HEK293 (cell line): ENCODE data around the gene ARTN.
A peak's percentile ranks its signal among the peaks of the same experiment; 100 is the strongest.

ENCODE experiments used
- IKZF3 ChIP-seq: fragments of 450-650 bp; IDR thresholded peaks from 2 replicates; pipeline ENCODE4 v1.5.0; 2018; ENCODE audit warnings: missing biosample characterization, mild to moderate bottlenecking, missing genetic modification characterization, moderate library complexity
- MZF1 ChIP-seq: fragments of 450-650 bp; formaldehyde crosslinking; IDR thresholded peaks from 2 replicates; pipeline ENCODE4 v1.5.1; 2017; ENCODE audit warnings: missing biosample characterization, missing genetic modification characterization, borderline replicate concordance
- PATZ1 ChIP-seq: fragments of 450-650 bp; formaldehyde crosslinking; IDR thresholded peaks from 2 replicates; pipeline ENCODE4 v1.5.1; 2016; ENCODE audit warnings: missing biosample characterization, missing genetic modification characterization
- PRDM1 ChIP-seq: fragments of 450-650 bp; formaldehyde crosslinking; IDR thresholded peaks from 2 replicates; pipeline ENCODE4; 2016; ENCODE audit warnings: missing biosample characterization, missing genetic modification characterization
- PRDM6 ChIP-seq: fragments of 450-650 bp; formaldehyde crosslinking; IDR thresholded peaks from 2 replicates; pipeline ENCODE4 v1.5.1; 2017; ENCODE audit warnings: missing biosample characterization, missing genetic modification characterization
- SCRT1 ChIP-seq: fragments of 450-650 bp; formaldehyde crosslinking; IDR thresholded peaks from 2 replicates; pipeline ENCODE4 v1.5.1; 2016; ENCODE audit warnings: missing biosample characterization, missing genetic modification characterization, borderline replicate concordance
- WT1 ChIP-seq: fragments of 450-650 bp; formaldehyde crosslinking; IDR thresholded peaks from 2 replicates; pipeline ENCODE4 v1.5.1; 2016; ENCODE audit warnings: missing biosample characterization, missing genetic modification characterization
- ZBTB1 ChIP-seq: fragments of 450-650 bp; formaldehyde crosslinking; IDR thresholded peaks from 2 replicates; pipeline ENCODE4 v1.5.1; 2016; ENCODE audit warnings: missing biosample characterization, missing genetic modification characterization
- ZBTB26 ChIP-seq: fragments of 450-650 bp; formaldehyde crosslinking; optimal IDR thresholded peaks from 2 replicates; pipeline ENCODE3; 2016; ENCODE audit warnings: missing biosample characterization, mild to moderate bottlenecking, missing genetic modification characterization
- ZBTB44 ChIP-seq: fragments of 450-650 bp; IDR thresholded peaks from 2 replicates; pipeline ENCODE4 v1.5.1; 2018; ENCODE audit warnings: missing biosample characterization, mild to moderate bottlenecking, missing genetic modification characterization
- ZBTB8A ChIP-seq: fragments of 450-650 bp; formaldehyde crosslinking; IDR thresholded peaks from 2 replicates; pipeline ENCODE4 v1.5.1; 2016; ENCODE audit warnings: missing biosample characterization, missing genetic modification characterization
- ZFHX2 ChIP-seq: fragments of 450-650 bp; formaldehyde crosslinking; conservative IDR thresholded peaks from 2 replicates; pipeline ENCODE4 v1.5.1; 2016; ENCODE audit warnings: missing biosample characterization, missing genetic modification characterization
- ZFP37 ChIP-seq: fragments of 450-650 bp; formaldehyde crosslinking; IDR thresholded peaks from 2 replicates; pipeline ENCODE4 v1.5.1; 2016; ENCODE audit warnings: missing biosample characterization, missing genetic modification characterization
- ZFP69B ChIP-seq: fragments of 450-650 bp; formaldehyde crosslinking; IDR thresholded peaks from 2 replicates; pipeline ENCODE4 v1.5.1; 2016; ENCODE audit warnings: missing biosample characterization, missing genetic modification characterization
- ZNF10 ChIP-seq: fragments of 450-650 bp; formaldehyde crosslinking; IDR thresholded peaks from 2 replicates; pipeline ENCODE4 v1.5.1; 2017; ENCODE audit warnings: missing biosample characterization, missing genetic modification characterization
- ZNF138 ChIP-seq: fragments of 450-650 bp; formaldehyde crosslinking; IDR thresholded peaks from 2 replicates; pipeline ENCODE4 v1.5.1; 2016; ENCODE audit warnings: missing biosample characterization, missing genetic modification characterization, borderline replicate concordance
- ZNF174 ChIP-seq: fragments of 450-650 bp; formaldehyde crosslinking; IDR thresholded peaks from 2 replicates; pipeline ENCODE4 v1.5.0; 2017; ENCODE audit warnings: missing biosample characterization, mild to moderate bottlenecking, missing genetic modification characterization
- ZNF175 ChIP-seq: fragments of 450-650 bp; formaldehyde crosslinking; IDR thresholded peaks from 2 replicates; pipeline ENCODE4 v1.5.1; 2016; ENCODE audit warnings: missing biosample characterization, missing genetic modification characterization
- ZNF184 ChIP-seq: fragments of 450-650 bp; IDR thresholded peaks from 2 replicates; pipeline ENCODE4 v1.5.1; 2018; ENCODE audit warnings: missing biosample characterization, mild to moderate bottlenecking, missing genetic modification characterization
- ZNF2 ChIP-seq: fragments of 450-650 bp; formaldehyde crosslinking; IDR thresholded peaks from 2 replicates; pipeline ENCODE4 v1.5.1; 2016; ENCODE audit warnings: missing biosample characterization, missing genetic modification characterization
- ZNF202 ChIP-seq: fragments of 450-650 bp; formaldehyde crosslinking; IDR thresholded peaks from 2 replicates; pipeline ENCODE4 v1.5.1; 2016; ENCODE audit warnings: missing biosample characterization, missing genetic modification characterization, borderline replicate concordance
- ZNF341 ChIP-seq: fragments of 450-650 bp; formaldehyde crosslinking; IDR thresholded peaks from 2 replicates; pipeline ENCODE4; 2016; ENCODE audit warnings: low read depth, missing biosample characterization, missing genetic modification characterization
- ZNF423 ChIP-seq: fragments of 450-650 bp; formaldehyde crosslinking; IDR thresholded peaks from 2 replicates; pipeline ENCODE4 v1.5.1; 2016; ENCODE audit warnings: missing biosample characterization, missing genetic modification characterization
- ZNF426 ChIP-seq: fragments of 450-650 bp; formaldehyde crosslinking; IDR thresholded peaks from 2 replicates; pipeline ENCODE4 v1.5.1; 2017; ENCODE audit warnings: missing biosample characterization, missing genetic modification characterization, mild to moderate bottlenecking, inconsistent platforms, moderate library complexity
- ZNF514 ChIP-seq: fragments of 450-650 bp; formaldehyde crosslinking; IDR thresholded peaks from 2 replicates; pipeline ENCODE4 v1.5.1; 2016; ENCODE audit warnings: missing biosample characterization, missing genetic modification characterization
- ZNF549 ChIP-seq: fragments of 450-650 bp; IDR thresholded peaks from 2 replicates; pipeline ENCODE4 v1.5.1; 2018; ENCODE audit warnings: missing biosample characterization, missing genetic modification characterization, mild to moderate bottlenecking, inconsistent platforms, moderate library complexity
- ZNF560 ChIP-seq: fragments of 450-650 bp; formaldehyde crosslinking; IDR thresholded peaks from 2 replicates; pipeline ENCODE4 v1.5.1; 2017; ENCODE audit warnings: missing biosample characterization, missing genetic modification characterization, borderline replicate concordance
- ZNF704 ChIP-seq: fragments of 450-650 bp; formaldehyde crosslinking; IDR thresholded peaks from 2 replicates; pipeline ENCODE4 v1.5.1; 2016; ENCODE audit warnings: missing biosample characterization, missing genetic modification characterization
- ZNF76 ChIP-seq: fragments of 450-650 bp; formaldehyde crosslinking; IDR thresholded peaks from 2 replicates; pipeline ENCODE4; 2016; ENCODE audit warnings: low read depth, missing biosample characterization, missing genetic modification characterization, borderline replicate concordance
- ZNF830 ChIP-seq: fragments of 450-650 bp; IDR thresholded peaks from 2 replicates; pipeline ENCODE4 v1.5.0; 2018; ENCODE audit warnings: missing biosample characterization, missing genetic modification characterization, low read depth, mild to moderate bottlenecking, moderate library complexity
- ZSCAN18 ChIP-seq: fragments of 450-650 bp; formaldehyde crosslinking; IDR thresholded peaks from 2 replicates; pipeline ENCODE4 v1.5.1; 2016; ENCODE audit warnings: missing biosample characterization, missing genetic modification characterization

Gene ARTN

DNA sequence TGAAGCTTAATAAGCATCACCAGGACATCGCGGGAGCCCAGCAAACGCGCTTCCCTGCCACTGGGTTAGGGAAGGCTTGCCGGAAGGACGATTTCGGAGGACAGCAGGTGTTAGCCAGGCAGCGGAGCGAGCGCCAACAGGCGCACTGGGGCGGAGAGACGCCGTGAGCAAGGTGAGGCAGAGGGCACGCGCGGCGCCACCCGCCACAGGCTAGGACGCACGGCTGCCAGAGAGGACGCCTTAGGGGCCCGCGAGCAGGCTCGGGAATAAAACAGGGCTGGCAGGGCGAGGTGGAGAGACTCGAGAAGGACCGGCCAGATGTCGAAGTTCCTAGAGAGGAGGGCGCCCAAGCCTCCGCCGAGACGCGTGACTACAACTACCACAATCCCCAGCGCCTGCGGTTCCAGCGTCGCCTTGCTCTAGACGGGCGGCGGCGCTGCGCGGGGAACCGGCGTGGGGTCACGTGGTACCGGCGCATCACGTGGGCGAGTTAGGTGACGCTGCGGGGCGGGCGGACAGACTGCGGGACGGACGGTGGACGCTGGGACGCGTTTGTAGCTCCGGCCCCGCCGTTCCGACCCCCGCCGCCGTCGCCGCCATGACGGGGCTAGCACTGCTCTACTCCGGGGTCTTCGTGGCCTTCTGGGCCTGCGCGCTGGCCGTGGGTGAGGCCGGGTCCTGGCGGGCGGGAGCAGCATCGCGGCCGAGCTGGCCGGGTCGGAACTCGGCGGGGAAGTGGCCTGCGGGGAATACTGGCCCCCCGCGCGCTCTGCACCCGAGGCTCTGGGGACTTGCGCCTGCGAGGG lies 41.0 kb downstream of the ARTN start, which contains the start of gene ATP6V0B (continued):
- TF ChIP-seq PATZ1 (tag by site-specific recombination) (peak; percentile 75), ZNF514 (no peak), ZBTB8A (peak; percentile 93), IKZF3 (no peak), ZNF2 (peak; percentile 75), ZSCAN18 (tag by site-specific recombination) (no peak), ZNF175 (tag by site-specific recombination) (no peak), ZFP37 (tag by site-specific recombination) (peak; percentile 60; the same call in 1 of the 2 replicates), PRDM1 (tag by site-specific recombination) (no peak), ZBTB26 (tag by site-specific recombination) (peak; percentile 94), ZNF341 (tag by site-specific recombination) (peak; percentile 83), ZBTB44 (tag by site-specific recombination) (no peak), MZF1 (no peak), PRDM6 (tag by site-specific recombination) (no peak), SCRT1 (tag by site-specific recombination) (peak; percentile 60), ZNF174 (tag by site-specific recombination) (no peak), ZNF426 (tag by site-specific recombination) (no peak), ZNF202 (tag by site-specific recombination) (no peak), ZNF423 (peak; percentile 55; the same call in 1 of the 2 replicates), ZNF560 (tag by site-specific recombination) (no peak), ZFP69B (tag by site-specific recombination) (no peak; the same call in 1 of the 2 replicates), ZBTB1 (tag by site-specific recombination) (peak; percentile 85), ZNF704 (peak; percentile 97), ZNF830 (tag by site-specific recombination) (no peak), ZFHX2 (tag by site-specific recombination) (peak; percentile 89), ZNF184 (no peak), ZNF138 (no peak), ZNF10 (tag by site-specific recombination) (peak; percentile 31; the same call in 1 of the 2 replicates), ZNF76 (tag by site-specific recombination) (peak; percentile 94), ZNF549 (tag by site-specific recombination) (no peak), WT1 (tag by site-specific recombination) (peak; percentile 13; the same call in 1 of the 2 replicates)
